Erythroblast (primary cell): Measurements from ENCODE around the gene PTPRM.

ENCODE experiments used
- GATA1 ChIP-seq: IDR thresholded peaks from 2 replicates; pipeline ENCODE4 v1.6.1; 2011; ENCODE audit warnings: low read depth, mild to moderate bottlenecking, control low read depth, low read length, moderate library complexity
- POLR2A ChIP-seq: IDR thresholded peaks from 2 replicates; pipeline ENCODE4 v1.6.1; 2011; ENCODE audit warnings: mild to moderate bottlenecking, low read length

- no peak for TF ChIP-seq POLR2A
- TF ChIP-seq GATA1: no peak
Observed at GRCh38 chr18:7545734-7546133, 21.4 kb upstream of the PTPRM start.
